Measurements from ENCODE around the gene PLA2G4B. TPM values are rescaled to one million over a fixed set of nuclear protein-coding genes. Genes with fewer than 3 reads are reported as not detected.

The PLA2G4B gene
- total and polyA plus RNA-seq, 2 of the 8 experiments (the other 6 are each of a cell fraction or from before 2014, with no cell fraction given), result 4.2 to 9.2 TPM

DNA sequence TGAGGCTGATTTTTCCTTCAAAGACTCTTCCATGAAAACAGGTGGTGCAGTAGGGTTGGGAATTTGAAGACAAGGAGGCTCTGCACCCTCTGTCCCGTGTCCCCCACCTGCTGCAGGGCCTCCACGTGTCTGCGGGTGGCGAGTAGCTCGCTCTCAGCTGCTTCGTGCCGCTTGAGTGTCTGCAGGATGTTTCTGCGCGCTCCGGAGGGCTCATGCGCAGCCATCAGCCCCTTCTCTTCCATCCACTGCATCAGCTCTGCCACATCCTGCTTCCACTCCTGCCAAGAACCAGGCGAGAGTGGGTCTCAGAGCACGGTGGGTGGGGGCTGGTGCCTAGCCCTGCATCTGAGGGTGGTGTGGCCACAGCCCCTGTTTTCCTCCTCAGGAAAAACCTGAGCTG lies 37.4 kb downstream of the PLA2G4B start (continued):
- no peak for TF ChIP-seq E2F6 (IDR thresholded peaks at IDR 0.05)
- TF ChIP-seq RNF2 (IDR thresholded peaks at IDR 0.05; ENCODE audit: borderline replicate concordance, low read depth, low read length, missing control alignments, poor library complexity, severe bottlenecking), result no peak
- TF ChIP-seq EP300 (IDR thresholded peaks at IDR 0.05; ENCODE audit: borderline replicate concordance in 1 of 2, low read depth in 2 of 2, low read length in 2 of 2), result no peak
- no peak for TF ChIP-seq EGR1 (IDR thresholded peaks at IDR 0.05; ENCODE audit: borderline replicate concordance, low read depth, low read length)
- TF ChIP-seq HDAC6 (IDR thresholded peaks at IDR 0.05; ENCODE audit: low read depth, low read length), result no peak
- TF ChIP-seq GABPA (IDR thresholded peaks at IDR 0.05; ENCODE audit: borderline replicate concordance, insufficient read depth, low read length), result no peak
